Measurements from ENCODE around the gene FAM98C. TPM values are rescaled to one million over a fixed set of nuclear protein-coding genes. Genes with fewer than 3 reads are reported as not detected.
A peak's percentile ranks its signal among the peaks of the same experiment; 100 is the strongest.
"Not testable (repeated sequence)": the region's sequence is repeated elsewhere in the genome, so short reads cannot be mapped to it uniquely, and the experiment has no call there.

Gene FAM98C
- total RNA-seq, 2 experiments from 2014 or later, result 19.6 to 24.8 TPM

DNA sequence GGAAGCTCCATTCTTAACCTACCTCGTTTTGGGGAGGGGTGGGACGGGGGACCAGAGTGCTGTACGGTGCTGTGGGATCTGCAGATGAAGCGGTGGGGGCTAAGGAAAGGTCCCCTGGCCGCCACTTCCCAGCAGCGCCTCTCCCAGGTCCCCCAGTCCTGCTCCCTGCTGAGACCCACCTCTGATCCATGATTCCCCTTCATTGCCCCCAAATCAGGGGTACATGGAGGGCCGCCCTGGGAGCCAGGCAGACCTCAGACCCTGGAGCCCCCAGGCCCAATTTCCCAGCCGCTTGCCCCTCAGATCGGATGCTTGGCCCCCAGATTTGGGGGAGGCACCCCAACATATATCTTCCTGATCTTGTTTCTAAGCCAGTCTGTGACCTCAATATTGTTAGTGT lies 3.8 kb upstream of the FAM98C start:
- no peak for DNase-seq
- H3K36me3 Mint-ChIP-seq (ENCODE audit: low read depth), result peaks cover 5% of the 10 kb centered on the region
- ATAC-seq, result no peak
- H3K9me3 Mint-ChIP-seq (ENCODE audit: low read depth), result no peaks in the 10 kb centered on the region
- intact Hi-C loops (cut with DNase I, micrococcal nuclease), result no loop called here
- H3K4me3 Mint-ChIP-seq, result no peak overlapping the region
- ChIA-PET CTCF (no interaction called here), POLR2A (no interaction called here)
- H3K4me1 Mint-ChIP-seq, result peaks cover 23% of the 10 kb centered on the region
- peaks cover under 1% of the 10 kb centered on the region for H3K27me3 Mint-ChIP-seq
- H3K27ac Mint-ChIP-seq, result no peak overlapping the region

DNA sequence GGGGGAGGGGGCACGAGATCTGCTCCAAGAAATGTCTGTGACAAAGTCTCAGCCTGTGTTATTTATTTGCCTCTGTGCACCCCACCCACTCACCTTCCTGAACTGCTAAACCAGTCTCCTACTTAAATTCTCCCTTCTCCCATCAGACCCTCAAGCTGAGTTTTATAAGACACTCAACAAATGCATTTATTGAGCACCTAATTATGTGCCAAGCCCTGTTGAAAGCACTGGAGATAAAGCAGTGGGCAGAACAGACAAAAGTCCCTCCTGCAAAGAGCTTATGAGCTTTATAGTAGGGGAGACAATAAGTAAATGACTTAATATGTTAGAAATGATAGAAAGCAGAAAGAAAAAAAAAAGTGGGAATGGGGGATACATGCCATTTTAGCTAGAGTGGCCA lies 3.4 kb upstream of the FAM98C start:
- Mint-ChIP-seq H3K36me3 (ENCODE audit: low read depth) (peaks cover 5% of the 10 kb centered on the region), H3K4me3 (no peak overlapping the region), H3K9me3 (ENCODE audit: low read depth) (no peaks in the 10 kb centered on the region), H3K4me1 (peaks cover 22% of the 10 kb centered on the region), H3K27me3 (no peaks in the 10 kb centered on the region), H3K27ac (no peak overlapping the region)
- ChIA-PET CTCF (interaction anchor here (0.9 kb wide), 1 partner anchor 12 kb away, joined by 3 read pairs; the partner anchor contains the start of gene GGN), POLR2A (no interaction called here)
- no peak for ATAC-seq
- intact Hi-C loops (cut with DNase I, micrococcal nuclease), result no loop called here
- no peak for DNase-seq

DNA sequence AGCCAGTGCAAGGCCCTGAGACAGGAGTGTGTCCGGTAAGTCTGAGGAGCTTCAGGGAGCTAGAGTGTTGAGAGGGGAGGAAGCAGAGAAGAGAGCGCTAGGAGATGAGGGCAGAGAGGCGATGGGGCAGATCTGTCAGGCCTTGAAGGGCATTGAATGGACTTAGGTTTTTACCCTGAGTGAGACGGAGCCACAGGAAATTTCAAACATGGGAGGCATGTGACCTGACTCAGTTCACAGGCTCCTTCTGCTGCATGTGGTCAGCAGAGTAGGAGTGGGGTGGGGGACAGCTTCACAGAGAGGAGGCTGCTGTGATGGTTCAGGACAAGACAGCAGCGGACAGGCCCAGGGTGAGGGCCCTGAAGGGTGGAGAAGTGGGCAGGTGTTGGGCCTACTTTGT lies 2.5 kb upstream of the FAM98C start:
- ATAC-seq (no peak), DNase-seq (no peak)
- Mint-ChIP-seq H3K27ac (no peak overlapping the region), H3K27me3 (no peaks in the 10 kb centered on the region), H3K9me3 (ENCODE audit: low read depth) (no peaks in the 10 kb centered on the region), H3K36me3 (ENCODE audit: low read depth) (peaks cover 12% of the 10 kb centered on the region), H3K4me3 (no peak overlapping the region), H3K4me1 (peaks cover 22% of the 10 kb centered on the region)
- ChIA-PET CTCF (interaction anchor here (0.9 kb wide), 1 partner anchor 13 kb away, joined by 3 read pairs; the partner anchor contains the start of gene GGN), POLR2A (no interaction called here)
- intact Hi-C loops (cut with DNase I, micrococcal nuclease), result loop anchor here (5.0 kb wide), 3 partner anchors 217 to 487 kb away; partner anchors contain the start of genes EIF3K (in 1 of the 2) and MAP4K1 (in 1 of the 2)

DNA sequence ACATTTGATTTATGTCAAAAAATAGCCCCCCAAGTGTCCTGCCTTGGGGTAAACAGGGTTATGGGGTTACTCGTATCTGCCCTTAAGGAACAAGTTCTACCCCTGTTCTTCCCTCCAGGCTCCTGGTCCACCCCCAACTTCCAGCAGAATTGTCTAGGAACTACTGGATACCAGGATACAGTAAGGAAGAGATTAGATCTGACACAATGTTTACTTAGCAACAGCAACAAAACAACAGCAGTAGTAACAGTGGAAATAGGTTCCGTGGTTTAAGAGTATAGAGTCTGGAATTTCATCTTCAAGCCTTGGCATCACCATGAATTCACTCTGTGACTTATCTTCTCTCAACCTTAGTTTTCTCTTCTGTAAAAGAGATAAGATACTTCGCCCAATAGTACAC lies 1.7 kb upstream of the FAM98C start:
- H3K4me1 Mint-ChIP-seq, result peaks cover 23% of the 10 kb centered on the region
- H3K27me3 Mint-ChIP-seq, result no peaks in the 10 kb centered on the region
- peaks cover 13% of the 10 kb centered on the region for H3K36me3 Mint-ChIP-seq (ENCODE audit: low read depth)
- no peak overlapping the region for H3K27ac Mint-ChIP-seq
- intact Hi-C loops (cut with DNase I, micrococcal nuclease), result loop anchor here (5.0 kb wide), 3 partner anchors 216 to 486 kb away; partner anchors contain the start of genes EIF3K (in 1 of the 2) and MAP4K1 (in 1 of the 2)
- H3K4me3 Mint-ChIP-seq, result no peak overlapping the region
- DNase-seq (no peak), ATAC-seq (no peak)
- ChIA-PET CTCF (no interaction called here), POLR2A (no interaction called here)
- no peaks in the 10 kb centered on the region for H3K9me3 Mint-ChIP-seq (ENCODE audit: low read depth)

DNA sequence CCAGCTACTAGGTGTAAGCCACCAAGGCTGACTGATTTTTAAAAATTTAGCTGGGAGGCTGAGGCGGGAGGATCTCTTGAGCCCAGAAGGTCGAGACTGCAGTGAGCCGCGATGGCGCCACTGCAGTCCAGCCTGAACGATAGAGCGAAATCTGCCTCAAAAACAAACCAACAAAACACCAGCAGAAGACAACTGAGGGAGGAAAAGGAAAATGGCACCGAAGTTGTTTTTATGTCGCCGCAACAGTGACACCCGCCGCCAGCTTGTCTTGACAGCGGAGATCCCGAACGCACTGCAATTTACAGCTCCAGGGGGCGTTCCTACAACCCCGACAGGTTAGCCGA lies 298 bp upstream of the FAM98C start:
- peak; percentile 3 for ATAC-seq
- intact Hi-C loops (cut with DNase I, micrococcal nuclease), result loop anchor here (2.0 to 5.0 kb wide), 5 partner anchors 28 to 485 kb away; partner anchors contain the start of genes EIF3K (in 1 of the 2), MAP4K1 (in 1 of the 2) and PSMD8 (in 1 of the 2)
- no peaks in the 10 kb centered on the region for H3K9me3 Mint-ChIP-seq (ENCODE audit: low read depth)

DNA sequence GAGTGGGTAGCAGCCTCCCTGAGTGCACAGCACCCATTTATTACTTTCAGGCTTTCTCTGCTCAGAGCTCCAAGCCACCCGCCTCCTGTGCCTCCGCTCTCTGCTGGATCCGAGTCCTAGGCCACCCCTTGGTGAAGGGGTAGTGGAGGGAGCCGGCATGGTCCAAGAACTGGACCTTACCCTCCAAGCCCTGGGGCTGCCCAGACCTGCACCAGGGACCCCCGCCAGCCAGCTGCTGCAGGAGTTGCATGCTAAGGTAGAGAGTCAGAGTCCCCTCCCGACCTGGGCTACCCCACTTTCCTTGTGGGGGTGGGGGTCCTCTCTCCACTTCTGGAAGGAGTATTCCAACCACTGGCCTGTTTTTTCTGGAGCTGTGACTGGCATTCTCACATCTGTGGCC lies 2.0 kb downstream of the FAM98C start:
- DNase-seq (no peak), ATAC-seq (no peak)
- CTCF ChIA-PET, result interaction anchor here (0.6 to 3.1 kb wide), 4 partner anchors 9 to 233 kb away, joined by 3 to 22 read pairs (median 3); no protein-coding TSS in a partner anchor
- Mint-ChIP-seq H3K27me3 (no peaks in the 10 kb centered on the region), H3K36me3 (ENCODE audit: low read depth) (peaks cover 17% of the 10 kb centered on the region), H3K4me3 (peak overlapping the region; percentile 42), H3K4me1 (peaks cover 16% of the 10 kb centered on the region), H3K9me3 (ENCODE audit: low read depth) (no peaks in the 10 kb centered on the region), H3K27ac (peak overlapping the region; percentile 47)
- POLR2A ChIA-PET, result interaction anchor here (0.6 to 0.7 kb wide), 2 partner anchors 26 to 765 kb away, joined by 3 to 5 read pairs; no protein-coding TSS in a partner anchor
- intact Hi-C loops (cut with DNase I, micrococcal nuclease), result loop anchor here (5.0 kb wide), 3 partner anchors 212 to 482 kb away; partner anchors contain the start of genes EIF3K (in 1 of the 2) and MAP4K1 (in 1 of the 2)

More for the DNA sequence above, 298 bp upstream of the FAM98C start:
- ChIA-PET CTCF (interaction anchor here (0.6 to 3.1 kb wide), 49 partner anchors 9 to 550 kb away, joined by 3 to 30 read pairs (median 4); partner anchors contain the start of genes ACTN4, CATSPERG, ECH1 and EIF3K), POLR2A (interaction anchor here (0.8 to 1.8 kb wide), 7 partner anchors 9 to 232 kb away, joined by 3 to 9 read pairs (median 3); partner anchors contain the start of genes EIF3K, GGN and PSMD8)
- peak overlapping the region; percentile 84 for H3K4me3 Mint-ChIP-seq
- peaks cover 16% of the 10 kb centered on the region for H3K4me1 Mint-ChIP-seq
- H3K27ac Mint-ChIP-seq, result peak overlapping the region; percentile 58
- peaks cover 11% of the 10 kb centered on the region for H3K36me3 Mint-ChIP-seq (ENCODE audit: low read depth)
- H3K27me3 Mint-ChIP-seq, result no peaks in the 10 kb centered on the region
- no peak for DNase-seq

DNA sequence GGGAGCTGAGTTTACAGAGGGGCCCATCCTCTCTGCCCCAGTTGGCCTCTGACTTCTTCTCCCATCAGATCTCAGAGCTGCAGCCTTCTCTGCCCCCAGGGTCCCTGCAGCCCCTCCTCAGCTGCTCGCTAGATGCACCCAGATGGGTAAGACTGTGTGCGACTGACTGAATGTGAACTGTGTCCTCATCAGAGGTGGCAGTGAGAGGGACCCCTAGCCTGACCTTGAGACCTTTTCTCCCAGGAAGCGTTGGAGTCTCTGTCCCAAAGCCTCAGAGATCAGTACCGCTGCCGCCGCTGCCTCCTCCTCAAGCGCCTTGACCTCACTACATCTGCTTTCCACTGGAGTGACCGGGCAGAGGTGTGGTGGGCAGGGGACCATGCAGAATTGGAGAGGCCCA lies 2.4 kb downstream of the FAM98C start:
- ChIA-PET POLR2A (interaction anchor here (0.6 kb wide), 1 partner anchor 765 kb away, joined by 5 read pairs; no protein-coding TSS in a partner anchor), CTCF (interaction anchor here (0.8 to 3.1 kb wide), 2 partner anchors 19 to 230 kb away, joined by 4 to 22 read pairs; no protein-coding TSS in a partner anchor)
- Mint-ChIP-seq H3K4me3 (no peak overlapping the region), H3K36me3 (ENCODE audit: low read depth) (peaks cover 17% of the 10 kb centered on the region), H3K27me3 (no peaks in the 10 kb centered on the region), H3K9me3 (ENCODE audit: low read depth) (no peaks in the 10 kb centered on the region), H3K27ac (no peak overlapping the region), H3K4me1 (peaks cover 16% of the 10 kb centered on the region)
- ATAC-seq, result no peak
- no peak for DNase-seq
- intact Hi-C loops (cut with DNase I, micrococcal nuclease), result no loop called here

DNA sequence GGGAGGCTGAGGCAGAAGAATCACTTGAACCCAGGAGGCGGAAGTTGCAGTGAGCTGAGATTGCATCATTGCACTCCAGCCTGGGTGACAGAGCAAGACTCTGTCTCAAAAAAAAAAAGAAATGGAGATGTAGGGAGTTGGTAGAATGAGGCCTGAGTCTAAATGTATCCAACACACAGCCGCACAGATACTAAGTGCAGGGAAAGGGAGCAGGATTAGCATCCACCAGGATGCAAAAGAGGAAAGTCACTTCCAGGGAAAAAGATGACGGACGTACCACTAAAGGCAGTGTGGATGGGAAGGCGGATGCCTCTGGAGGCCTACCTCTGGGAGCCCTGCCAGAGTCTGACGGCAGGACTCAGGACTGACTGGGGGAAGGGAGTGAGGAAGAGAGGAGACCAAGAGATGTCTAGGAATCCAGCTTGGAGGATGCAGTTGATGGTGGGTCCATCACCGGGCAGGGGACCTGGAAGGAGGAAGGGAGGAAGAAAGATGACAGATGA lies 6.8 kb downstream of the FAM98C start:
- ChIA-PET CTCF (interaction anchor here (0.5 kb wide), 1 partner anchor 191 kb away, joined by 3 read pairs; no protein-coding TSS in a partner anchor), POLR2A (no interaction called here)
- H3K36me3 Mint-ChIP-seq (ENCODE audit: low read depth), result peaks cover 16% of the 10 kb centered on the region
- H3K4me1 Mint-ChIP-seq, result peaks cover 5% of the 10 kb centered on the region
- no peak for ATAC-seq
- no peak overlapping the region for H3K4me3 Mint-ChIP-seq
- intact Hi-C loops (cut with DNase I, micrococcal nuclease), result no loop called here
- H3K27me3 Mint-ChIP-seq, result no peaks in the 10 kb centered on the region
- H3K9me3 Mint-ChIP-seq (ENCODE audit: low read depth), result no peaks in the 10 kb centered on the region
- H3K27ac Mint-ChIP-seq, result no peak overlapping the region
- DNase-seq, result no peak

DNA sequence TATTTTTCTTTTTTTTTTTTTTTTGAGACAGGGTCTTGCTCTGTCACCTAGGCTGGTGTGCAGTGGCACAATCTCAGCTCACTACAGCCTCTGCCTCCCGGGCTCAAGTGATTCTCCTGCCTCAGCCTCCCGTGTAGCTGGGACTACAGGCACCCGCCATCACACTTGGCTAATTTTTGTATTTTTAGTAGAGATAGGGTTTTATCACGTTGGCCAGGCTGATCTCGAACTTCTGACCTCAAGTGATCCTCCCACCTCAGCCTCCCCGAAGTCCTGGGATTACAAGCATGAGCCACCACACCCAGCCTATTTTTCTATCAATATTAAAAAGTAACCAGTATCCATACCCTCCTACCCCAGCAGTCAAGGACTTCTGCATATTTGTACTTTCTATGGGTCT lies 7.5 kb downstream of the FAM98C start:
- H3K27me3 Mint-ChIP-seq; POLR2A ChIA-PET; H3K36me3 Mint-ChIP-seq (ENCODE audit: low read depth); H3K4me3 Mint-ChIP-seq; intact Hi-C loops (cut with DNase I, micrococcal nuclease); CTCF ChIA-PET; H3K9me3 Mint-ChIP-seq (ENCODE audit: low read depth); ATAC-seq; H3K4me1 Mint-ChIP-seq; H3K27ac Mint-ChIP-seq; DNase-seq: not testable (repeated sequence)

DNA sequence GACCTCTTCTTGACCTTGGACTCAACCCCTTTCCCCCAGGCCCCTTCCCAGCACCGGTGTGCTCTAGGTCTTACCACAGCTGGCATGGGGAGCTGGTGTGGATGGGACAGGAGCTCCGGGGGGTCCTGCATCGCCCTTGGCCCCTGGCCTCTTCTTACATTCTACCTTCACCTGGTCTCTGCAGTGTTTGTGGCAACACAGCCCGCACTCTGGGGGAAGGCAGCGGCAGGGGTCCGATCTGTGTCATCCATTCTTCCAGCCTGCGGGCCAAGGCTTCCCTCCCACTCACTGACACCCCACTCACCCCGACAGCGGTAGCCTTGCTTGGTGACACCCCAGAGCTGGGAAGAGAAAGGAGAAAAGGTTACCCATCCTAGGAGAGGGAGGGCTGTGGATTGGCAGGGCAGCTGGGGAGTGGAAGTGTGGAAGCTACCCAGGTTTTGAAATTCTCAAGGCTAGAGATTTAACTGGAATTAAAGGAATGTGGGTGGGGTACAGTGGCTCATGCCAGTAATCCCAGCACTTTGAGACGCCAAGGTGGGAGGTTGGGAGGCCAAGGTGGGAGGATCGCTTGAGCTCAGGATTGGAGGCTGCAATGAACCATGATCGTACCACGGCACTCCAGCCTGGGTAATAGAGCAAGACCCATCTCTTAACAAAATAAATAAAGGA lies 8.3 kb downstream of the FAM98C start:
- no peaks in the 10 kb centered on the region for H3K9me3 Mint-ChIP-seq (ENCODE audit: low read depth)
- intact Hi-C loops (cut with DNase I, micrococcal nuclease), result no loop called here
- H3K4me1 Mint-ChIP-seq, result no peaks in the 10 kb centered on the region
- H3K4me3 Mint-ChIP-seq, result no peak overlapping the region
- CTCF ChIA-PET, result interaction anchor here (0.6 to 1.2 kb wide), 2 partner anchors 8 to 15 kb away, joined by 3 to 5 read pairs; partner anchors contain the start of genes FAM98C and RASGRP4
- ATAC-seq (no peak), DNase-seq (no peak)
- POLR2A ChIA-PET, result no interaction called here
- no peak overlapping the region for H3K27ac Mint-ChIP-seq
- no peaks in the 10 kb centered on the region for H3K27me3 Mint-ChIP-seq
- peaks cover 9% of the 10 kb centered on the region for H3K36me3 Mint-ChIP-seq (ENCODE audit: low read depth)

DNA sequence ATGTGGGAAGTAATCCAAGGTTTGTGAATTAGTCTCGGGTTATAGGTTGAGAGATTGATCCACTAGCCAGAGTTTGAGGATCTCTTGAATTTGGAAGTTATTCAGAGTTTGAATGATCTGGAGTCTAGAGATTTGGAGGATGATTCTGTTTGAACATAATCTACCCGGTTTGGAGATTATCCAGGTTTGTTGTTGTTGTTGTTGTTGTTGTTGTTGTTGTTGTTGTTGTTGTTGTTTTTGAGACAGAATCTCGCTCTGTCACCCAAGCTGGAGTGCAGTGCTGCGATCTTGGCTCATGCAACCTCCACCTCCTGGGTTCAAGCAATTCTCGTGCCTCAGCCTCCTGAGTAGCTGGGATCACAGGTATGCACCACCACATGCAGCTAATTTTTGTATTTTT lies 9.0 kb downstream of the FAM98C start:
- DNase-seq; H3K4me3 Mint-ChIP-seq; POLR2A ChIA-PET; H3K9me3 Mint-ChIP-seq (ENCODE audit: low read depth); H3K27me3 Mint-ChIP-seq; ATAC-seq; H3K27ac Mint-ChIP-seq; intact Hi-C loops (cut with DNase I, micrococcal nuclease); H3K4me1 Mint-ChIP-seq; H3K36me3 Mint-ChIP-seq (ENCODE audit: low read depth): not testable (repeated sequence)
- CTCF ChIA-PET, result interaction anchor here (1.2 kb wide), 1 partner anchor 9 kb away, joined by 5 read pairs; the partner anchor contains the start of gene FAM98C
